SU-DHL-6 (cell line): ENCODE results near the gene CIAO2B.

Experiments used
- H2AFZ ChIP-seq: fragments of 200-600 bp; sonication (generic); 2 replicates; pipeline ENCODE4 v1.6.1; 2014; ENCODE audit warnings: low read depth, mild to moderate bottlenecking, moderate library complexity, mixed read lengths, antibody characterized with exemption, low read length; ENCODE audit not compliant: severe bottlenecking
- H3F3A ChIP-seq: fragments of 200-600 bp; shearing (Covaris generic); 2 replicates; pipeline ENCODE4 v1.6.0; 2016; ENCODE audit warnings: antibody characterized with exemption, mild to moderate bottlenecking; ENCODE audit not compliant: insufficient read depth
- H3K27ac ChIP-seq: fragments of 200-600 bp; sonication (generic); 2 replicates; pipeline ENCODE4 v1.5.1; 2016; ENCODE audit warnings: low read depth, mild to moderate bottlenecking, low read length, moderate library complexity, mixed read lengths
- H3K27me3 ChIP-seq: fragments of 200-600 bp; sonication (generic), shearing (Covaris generic); 2 replicates; pipeline ENCODE4 v1.6.0; 2014; ENCODE audit warnings: mild to moderate bottlenecking, low read length
- H3K36me3 ChIP-seq: fragments of 200-600 bp; sonication (generic); 2 replicates; pipeline ENCODE4 v1.6.1; 2014; ENCODE audit warnings: mild to moderate bottlenecking, low read length, mixed read lengths
- H3K4me2 ChIP-seq: fragments of 300-600, 200-600 bp; shearing (Covaris generic), sonication (generic); 2 replicates; pipeline ENCODE4 v1.6.0; 2014; ENCODE audit warnings: low read length, low read depth, mild to moderate bottlenecking; ENCODE audit not compliant: poor library complexity, severe bottlenecking
- H3K4me3 ChIP-seq: fragments of 200-600 bp; sonication (generic); 2 replicates; pipeline ENCODE4 v1.5.1; 2014; ENCODE audit warnings: antibody characterized with exemption, low read length, mild to moderate bottlenecking, mixed read lengths; ENCODE audit not compliant: insufficient read depth, poor library complexity, severe bottlenecking
- H3K79me2 ChIP-seq: fragments of 200-600 bp; sonication (generic); 2 replicates; pipeline ENCODE4 v1.6.1; 2014; ENCODE audit warnings: mild to moderate bottlenecking, low read length, moderate library complexity; ENCODE audit not compliant: insufficient read depth
- H3K9ac ChIP-seq: fragments of 200-600 bp; sonication (generic); 2 replicates; pipeline ENCODE4 v1.7.0; 2014; ENCODE audit warnings: mild to moderate bottlenecking, low read length
- H3K9me2 ChIP-seq: fragments of 200-600 bp; sonication (generic); replicated peaks from 2 replicates; pipeline ENCODE4 v1.6.1; 2014; ENCODE audit warnings: low read length; ENCODE audit not compliant: insufficient read depth
- H3K9me3 ChIP-seq: fragments of 200-600 bp; sonication (generic); 2 replicates; pipeline ENCODE4 v1.6.1; 2014; ENCODE audit warnings: low read length, mixed read lengths; ENCODE audit not compliant: insufficient read depth
- H4K20me1 ChIP-seq: fragments of 200-600 bp; sonication (generic); 2 replicates; pipeline ENCODE4 v1.6.1; 2014; ENCODE audit warnings: low read depth, mild to moderate bottlenecking, antibody characterized with exemption, low read length, moderate library complexity, mixed read lengths
- EZH2phosphoT487 ChIP-seq: fragments of 200-600 bp; sonication (generic), shearing (Covaris generic); conservative IDR thresholded peaks from 2 replicates; pipeline ENCODE4 v1.6.1; 2018; ENCODE audit warnings: mild to moderate bottlenecking, antibody characterized with exemption, low read length, moderate library complexity, mixed read lengths
- TF ChIP-seq, protein P1 (sequence below): fragments of 200-600 bp; sonication (generic); IDR thresholded peaks from one replicate; pipeline ENCODE4 v1.5.1; 2017; ENCODE audit warnings: antibody characterized with exemption, mild to moderate bottlenecking, low read length, moderate library complexity; ENCODE audit not compliant: insufficient read depth, poor library complexity, severe bottlenecking

The CIAO2B gene

DNA sequence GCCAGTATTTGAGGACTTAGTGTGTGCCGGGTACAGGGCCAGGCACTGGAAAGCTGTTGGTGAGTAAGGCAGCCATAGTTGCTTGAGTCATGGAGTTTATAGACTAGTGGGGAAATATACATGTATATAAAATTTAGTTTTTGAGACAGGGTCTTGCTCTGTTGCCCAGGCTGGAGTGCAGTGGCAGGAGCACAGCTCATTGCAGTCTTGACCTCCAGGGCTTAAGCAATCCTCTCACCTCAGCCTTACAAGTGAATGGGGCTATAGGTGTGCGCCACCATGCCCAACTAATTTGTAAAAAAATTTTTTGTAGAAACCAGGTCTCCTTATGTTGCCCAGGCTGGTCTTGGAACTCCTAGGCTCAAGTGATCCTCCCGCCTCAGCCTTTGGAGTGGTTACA is 51.5 kb downstream of the CIAO2B start:
- H3K27me3 ChIP-seq: no peaks in the 10 kb centered on the region
- no peak overlapping the region for H3K4me3 ChIP-seq
- H3K9me3 ChIP-seq: no peaks in the 10 kb centered on the region
- no peaks in the 10 kb centered on the region for H4K20me1 ChIP-seq
- H3K9me2 ChIP-seq: no peaks in the 10 kb centered on the region
- H3K79me2 ChIP-seq: peaks cover 7% of the 10 kb centered on the region; the same call in 1 of the 2 replicates
- H3K36me3 ChIP-seq: peaks cover 3% of the 10 kb centered on the region; the same call in 1 of the 2 replicates
- no peak for TF ChIP-seq EZH2phosphoT487
- TF ChIP-seq, protein P1, sequence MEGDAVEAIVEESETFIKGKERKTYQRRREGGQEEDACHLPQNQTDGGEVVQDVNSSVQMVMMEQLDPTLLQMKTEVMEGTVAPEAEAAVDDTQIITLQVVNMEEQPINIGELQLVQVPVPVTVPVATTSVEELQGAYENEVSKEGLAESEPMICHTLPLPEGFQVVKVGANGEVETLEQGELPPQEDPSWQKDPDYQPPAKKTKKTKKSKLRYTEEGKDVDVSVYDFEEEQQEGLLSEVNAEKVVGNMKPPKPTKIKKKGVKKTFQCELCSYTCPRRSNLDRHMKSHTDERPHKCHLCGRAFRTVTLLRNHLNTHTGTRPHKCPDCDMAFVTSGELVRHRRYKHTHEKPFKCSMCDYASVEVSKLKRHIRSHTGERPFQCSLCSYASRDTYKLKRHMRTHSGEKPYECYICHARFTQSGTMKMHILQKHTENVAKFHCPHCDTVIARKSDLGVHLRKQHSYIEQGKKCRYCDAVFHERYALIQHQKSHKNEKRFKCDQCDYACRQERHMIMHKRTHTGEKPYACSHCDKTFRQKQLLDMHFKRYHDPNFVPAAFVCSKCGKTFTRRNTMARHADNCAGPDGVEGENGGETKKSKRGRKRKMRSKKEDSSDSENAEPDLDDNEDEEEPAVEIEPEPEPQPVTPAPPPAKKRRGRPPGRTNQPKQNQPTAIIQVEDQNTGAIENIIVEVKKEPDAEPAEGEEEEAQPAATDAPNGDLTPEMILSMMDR: no peak
- H3K4me2 ChIP-seq: no peak overlapping the region
- no peak overlapping the region for H2AFZ ChIP-seq
- no peaks in the 10 kb centered on the region for H3F3A ChIP-seq
- H3K9ac ChIP-seq: no peak overlapping the region
- no peak overlapping the region for H3K27ac ChIP-seq
